Calu3 (cell line): ENCODE results near the gene XCR1. TPM values are rescaled to one million over a fixed set of nuclear protein-coding genes. Genes with fewer than 3 reads are reported as not detected.

Experiments
- BruUV-seq: library from RNA; stranded (reverse); fragments of 400-500 nt; replicated peaks from 2 replicates; lab custom pipeline; 2021; lab: Mats Ljungman, UMichigan
- CTCF ChIA-PET: fragments of 300-600 bp; sonication (Branson Sonifier 250); formaldehyde crosslinking; loops from one replicate; lab custom pipeline; 2022; ENCODE audit warnings: antibody characterized with exemption; lab: Charles Lee
- DNase-seq: peaks from one replicate; pipeline ENCODE4 v3.0.0; 2022
- H3K27ac Mint-ChIP-seq: one replicate; pipeline ENCODE4 v1.8.0; 2022; ENCODE audit warnings: mixed read lengths; ENCODE audit not compliant: unreplicated experiment
- H3K27me3 Mint-ChIP-seq: one replicate; pipeline ENCODE4 v1.8.0; 2022; ENCODE audit warnings: mixed read lengths; ENCODE audit not compliant: unreplicated experiment
- H3K36me3 Mint-ChIP-seq: one replicate; pipeline ENCODE4 v1.8.0; 2022; ENCODE audit warnings: mild to moderate bottlenecking, moderate library complexity, mixed read lengths; ENCODE audit not compliant: insufficient read depth, unreplicated experiment
- H3K4me1 Mint-ChIP-seq: one replicate; pipeline ENCODE4 v1.8.0; 2022; ENCODE audit warnings: mild to moderate bottlenecking, low read depth, mixed read lengths; ENCODE audit not compliant: unreplicated experiment
- H3K4me3 Mint-ChIP-seq: one replicate; pipeline ENCODE4 v1.8.0; 2022; ENCODE audit warnings: mild to moderate bottlenecking, low read depth, moderate library complexity, mixed read lengths; ENCODE audit not compliant: unreplicated experiment
- H3K9me3 Mint-ChIP-seq: one replicate; pipeline ENCODE4 v1.8.0; 2022; ENCODE audit warnings: low read depth, mixed read lengths; ENCODE audit not compliant: unreplicated experiment
- intact Hi-C: fragments of 100-400 bp; cut with micrococcal nuclease; formaldehyde crosslinking; loops from one replicate; pipeline ENCODE4 v1.10.0; 2022; ENCODE audit not compliant: unreplicated experiment
- total RNA-seq: library from RNA; stranded (reverse); gene quantifications from 2 replicates; pipeline ENCODE4 v1.2.3, GENCODE V29; 2022
- TF ChIP-seq, protein P1 (sequence below): fragments of 200-600 bp; IDR thresholded peaks from one replicate; pipeline ENCODE4 v1.8.0; 2022; ENCODE audit warnings: antibody characterized with exemption; ENCODE audit not compliant: unreplicated experiment

The XCR1 gene
- total RNA-seq, 1 experiment from 2014 or later: not detected

DNA sequence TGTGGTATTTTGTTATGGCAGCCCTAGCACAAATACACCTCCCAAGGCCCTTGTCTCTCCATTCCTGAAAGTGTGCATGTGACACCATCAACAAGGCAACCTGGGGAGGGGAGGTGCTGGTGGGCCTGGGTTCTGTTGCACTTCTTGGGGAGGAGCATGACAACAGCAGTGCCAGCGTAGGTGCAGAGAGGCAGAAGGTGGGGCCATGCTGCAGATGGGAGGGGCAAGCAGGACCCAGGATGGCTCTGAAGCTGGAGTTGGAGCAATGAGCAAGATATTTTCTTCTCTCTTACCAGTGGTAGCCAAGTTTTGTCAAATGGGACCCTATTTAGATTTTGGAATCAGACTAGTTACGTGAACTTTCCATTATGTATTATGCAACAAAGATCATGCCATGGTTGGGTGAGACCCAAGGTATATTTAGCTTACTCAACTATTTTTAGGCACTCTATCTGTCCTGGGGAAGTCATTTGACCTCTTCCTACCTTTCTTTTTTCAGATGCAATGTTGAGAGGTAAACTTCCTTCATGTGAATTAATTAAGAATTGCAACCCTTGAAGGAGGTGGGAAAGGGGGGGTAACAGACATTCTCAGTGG, 35.1 kb downstream of the XCR1 start:
- Mint-ChIP-seq H3K4me3 (no peak overlapping the region), H3K4me1 (peaks cover 13% of the 10 kb centered on the region), H3K36me3 (peaks cover 22% of the 10 kb centered on the region), H3K27ac (no peak overlapping the region), H3K27me3 (peaks cover 4% of the 10 kb centered on the region), H3K9me3 (no peaks in the 10 kb centered on the region)
- no TSS peak for BruUV-seq
- intact Hi-C loops: no loop called here
- TF ChIP-seq, protein P1, sequence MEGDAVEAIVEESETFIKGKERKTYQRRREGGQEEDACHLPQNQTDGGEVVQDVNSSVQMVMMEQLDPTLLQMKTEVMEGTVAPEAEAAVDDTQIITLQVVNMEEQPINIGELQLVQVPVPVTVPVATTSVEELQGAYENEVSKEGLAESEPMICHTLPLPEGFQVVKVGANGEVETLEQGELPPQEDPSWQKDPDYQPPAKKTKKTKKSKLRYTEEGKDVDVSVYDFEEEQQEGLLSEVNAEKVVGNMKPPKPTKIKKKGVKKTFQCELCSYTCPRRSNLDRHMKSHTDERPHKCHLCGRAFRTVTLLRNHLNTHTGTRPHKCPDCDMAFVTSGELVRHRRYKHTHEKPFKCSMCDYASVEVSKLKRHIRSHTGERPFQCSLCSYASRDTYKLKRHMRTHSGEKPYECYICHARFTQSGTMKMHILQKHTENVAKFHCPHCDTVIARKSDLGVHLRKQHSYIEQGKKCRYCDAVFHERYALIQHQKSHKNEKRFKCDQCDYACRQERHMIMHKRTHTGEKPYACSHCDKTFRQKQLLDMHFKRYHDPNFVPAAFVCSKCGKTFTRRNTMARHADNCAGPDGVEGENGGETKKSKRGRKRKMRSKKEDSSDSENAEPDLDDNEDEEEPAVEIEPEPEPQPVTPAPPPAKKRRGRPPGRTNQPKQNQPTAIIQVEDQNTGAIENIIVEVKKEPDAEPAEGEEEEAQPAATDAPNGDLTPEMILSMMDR: no peak
- CTCF ChIA-PET: interaction anchor here (0.6 kb wide), 1 partner anchor 77 kb away, joined by 3 read pairs; no protein-coding TSS in a partner anchor
- no peak for DNase-seq

DNA sequence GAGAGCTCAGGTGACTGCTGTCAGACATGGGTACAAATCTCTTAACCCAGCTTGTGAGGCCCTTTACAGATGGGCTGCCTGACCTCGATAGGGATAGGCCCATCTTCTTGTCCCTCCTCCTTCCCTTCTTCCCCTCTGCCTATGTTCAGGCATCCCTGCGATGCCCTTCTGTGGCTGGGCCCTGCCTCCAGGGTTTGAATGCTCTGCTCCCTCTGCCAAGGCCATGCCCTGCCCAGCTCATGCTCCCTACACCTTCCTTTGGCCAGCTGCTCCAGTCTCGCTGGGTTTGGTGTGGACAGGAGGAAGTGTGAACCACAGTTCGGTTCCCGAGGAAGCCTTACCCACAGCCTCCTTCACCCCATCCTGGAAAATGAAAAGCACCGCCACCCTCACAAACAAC, 35.9 kb downstream of the XCR1 start:
- no peak for DNase-seq
- no peak overlapping the region for H3K27ac Mint-ChIP-seq
- TF ChIP-seq, protein P1: no peak
- H3K4me1 Mint-ChIP-seq: peaks cover 22% of the 10 kb centered on the region
- H3K36me3 Mint-ChIP-seq: peaks cover 22% of the 10 kb centered on the region
- H3K27me3 Mint-ChIP-seq: no peaks in the 10 kb centered on the region
- intact Hi-C loops: no loop called here
- no TSS peak for BruUV-seq
- no peaks in the 10 kb centered on the region for H3K9me3 Mint-ChIP-seq
- CTCF ChIA-PET: no interaction called here
- H3K4me3 Mint-ChIP-seq: no peak overlapping the region

DNA sequence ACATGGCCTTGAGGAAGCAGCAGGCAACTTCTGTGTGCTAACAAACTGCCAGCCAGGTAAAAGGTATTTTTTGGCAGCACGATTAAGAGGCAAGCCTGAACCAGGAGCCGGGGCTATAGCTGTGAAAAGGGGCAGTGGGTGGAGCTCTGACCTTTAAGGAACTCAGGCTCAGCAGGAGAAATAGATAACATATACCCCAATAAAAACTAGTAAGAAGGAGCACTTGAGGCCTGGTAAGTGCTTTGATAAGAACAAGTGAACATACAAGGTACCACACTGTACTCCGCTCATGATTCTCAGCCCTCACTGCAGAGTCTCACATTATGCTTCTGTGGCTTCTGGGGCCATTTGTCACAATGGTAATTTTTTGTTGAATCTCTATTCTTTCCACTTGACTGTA, 37.1 kb downstream of the XCR1 start:
- no TSS peak for BruUV-seq
- intact Hi-C loops: no loop called here
- Mint-ChIP-seq H3K27ac (no peak overlapping the region), H3K4me3 (no peak overlapping the region), H3K9me3 (no peaks in the 10 kb centered on the region), H3K4me1 (peaks cover 28% of the 10 kb centered on the region), H3K36me3 (peaks cover 13% of the 10 kb centered on the region), H3K27me3 (no peaks in the 10 kb centered on the region)
- TF ChIP-seq, protein P1: no peak
- DNase-seq: no peak
- CTCF ChIA-PET: no interaction called here

DNA sequence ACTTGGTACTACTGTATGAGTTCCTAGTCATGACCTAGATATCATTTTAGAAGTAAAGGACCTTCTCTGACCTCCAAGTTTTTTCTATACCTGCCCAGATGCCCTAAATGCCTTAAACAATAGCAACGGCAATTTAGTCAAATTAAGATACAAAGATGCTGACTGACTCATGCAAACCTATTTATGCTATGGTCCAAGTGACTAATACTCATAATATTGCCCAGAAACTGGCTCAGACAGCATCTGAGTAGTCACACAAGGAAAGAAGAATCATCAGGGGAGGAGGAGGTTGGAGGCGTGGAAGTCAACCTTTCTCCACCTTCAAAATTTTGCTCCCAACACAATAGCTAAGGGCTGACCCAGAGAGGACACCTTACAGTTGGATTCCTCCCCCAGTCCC, 38.5 kb downstream of the XCR1 start:
- Mint-ChIP-seq H3K9me3 (no peaks in the 10 kb centered on the region), H3K27ac (no peak overlapping the region), H3K27me3 (no peaks in the 10 kb centered on the region), H3K36me3 (peaks cover 6% of the 10 kb centered on the region), H3K4me1 (peaks cover 28% of the 10 kb centered on the region), H3K4me3 (no peak overlapping the region)
- TF ChIP-seq, protein P1: no peak
- intact Hi-C loops: loop anchor here (5.0 kb wide), 1 partner anchor 88 kb away; no protein-coding TSS in a partner anchor
- DNase-seq: no peak
- no TSS peak for BruUV-seq
- CTCF ChIA-PET: no interaction called here
